HepG2 (cell line): ENCODE results near the gene TSPAN2. TPM values are rescaled to one million over a fixed set of nuclear protein-coding genes. Genes with fewer than 3 reads are reported as not detected.

Experiments
- ADNP ChIP-seq: sonication (generic); formaldehyde crosslinking; IDR thresholded peaks from 2 replicates; pipeline ENCODE4 v1.4.0; 2020; ENCODE audit warnings: missing genetic modification reagents
- NR2F1 ChIP-seq, 2 experiments: fragments of 450-650 bp in 1 of 2; formaldehyde crosslinking in 1 of 2; IDR thresholded peaks; 2 replicates each; pipeline versions ENCODE4 v1.5.0 to v1.6.1; 2016 to 2020; ENCODE audit warnings: mild to moderate bottlenecking in 1 of 2, missing compliant biosample characterization in 1 of 2, missing genetic modification reagents in 1 of 2, moderate library complexity in 1 of 2
- NR3C1 ChIP-seq: sonication (generic); formaldehyde crosslinking; IDR thresholded peaks from 2 replicates; pipeline ENCODE4 v1.4.0; 2020; ENCODE audit warnings: missing genetic modification reagents
- RXRA ChIP-seq: sonication (generic); formaldehyde crosslinking; IDR thresholded peaks from 2 replicates; pipeline ENCODE4 v1.5.1; 2020; ENCODE audit warnings: missing genetic modification reagents
- SSRP1 ChIP-seq: IDR thresholded peaks from 2 replicates; pipeline ENCODE4 v1.6.1; 2016; ENCODE audit warnings: control low read depth
- ZNF496 ChIP-seq: sonication (generic); formaldehyde crosslinking; IDR thresholded peaks from 2 replicates; pipeline ENCODE4 v1.8.1; 2023; ENCODE audit warnings: mild to moderate bottlenecking, moderate library complexity, missing genetic modification reagents; ENCODE audit not compliant: insufficient replicate concordance
- ZNF589 ChIP-seq: sonication (generic); formaldehyde crosslinking; conservative IDR thresholded peaks from 2 replicates; pipeline ENCODE4 v1.8.0; 2022; ENCODE audit warnings: mild to moderate bottlenecking, moderate library complexity, missing genetic modification reagents
- polyA plus RNA-seq, 8 experiments: library from polyadenylated mRNA; depleted of rRNA in 3 of 8; stranded (reverse) in 7 of 8; unstranded in 1 of 8; fragments of >200 nt; fragmentation: Illumina TruSeq in 4 of 8; extraction: Trizol in 4 of 8; gene quantifications; 2 replicates each; pipeline versions ENCODE4 v1.2.1 to v1.2.3, GENCODE V29; 2011 to 2016; ENCODE audit warnings: low read depth in 4 of 8, missing spikeins in 1 of 8, mixed read lengths in 1 of 8; ENCODE audit not compliant: insufficient read depth in 1 of 8
- total RNA-seq, 5 experiments: library from RNA; depleted of rRNA; stranded (reverse); fragments of >200 nt; fragmentation: Illumina TruSeq; extraction: Trizol; gene quantifications; 2 replicates each; pipeline ENCODE4 v1.2.3, GENCODE V29; 2016; ENCODE audit warnings: low read depth in 1 of 5
- TF ChIP-seq, protein P1 (sequence below), 2 experiments: sonication (generic) in 1 of 2; formaldehyde crosslinking in 1 of 2; IDR thresholded peaks; 2 replicates each; pipeline versions ENCODE4 v1.4.0 to v1.6.1; 2016 to 2020; ENCODE audit warnings: borderline replicate concordance in 1 of 2, low read depth in 1 of 2, mild to moderate bottlenecking in 1 of 2, missing genetic modification reagents in 1 of 2
- TF ChIP-seq, protein P2 (sequence below): sonication (generic); formaldehyde crosslinking; IDR thresholded peaks from 2 replicates; pipeline ENCODE4 v1.4.0; 2020; ENCODE audit warnings: missing genetic modification reagents

TSPAN2 gene
- total and polyA plus RNA-seq, 2 of the 13 experiments (the other 11 are each of a cell fraction or from before 2014, with no cell fraction given), result not detected

DNA sequence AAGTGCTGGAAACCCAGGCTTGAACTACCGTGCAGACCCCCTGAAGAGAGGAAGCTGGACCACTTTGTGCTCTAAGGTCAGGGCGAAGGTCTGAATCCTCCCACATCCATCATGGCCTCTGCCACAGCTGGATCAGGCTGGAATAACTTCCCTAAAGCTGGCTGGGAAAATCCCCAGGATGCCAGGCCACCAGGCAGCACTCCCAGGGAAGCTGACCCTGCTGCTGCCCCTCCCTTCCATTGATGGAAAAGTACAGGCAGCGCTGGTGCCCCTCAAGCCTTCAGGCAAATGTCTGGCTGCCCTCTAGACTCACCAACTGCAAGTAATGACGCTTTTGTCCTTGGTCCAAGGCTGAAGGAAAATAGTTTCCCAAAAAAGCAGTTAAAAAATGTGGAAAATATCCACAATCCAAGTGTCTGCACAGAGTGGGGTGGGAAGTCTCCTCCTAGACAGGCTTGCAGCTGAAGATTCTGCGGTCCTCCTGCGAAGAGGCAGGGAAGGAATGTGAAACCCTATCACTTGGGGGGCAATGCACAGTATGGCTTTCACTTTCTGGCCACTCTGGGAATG, 39.9 kb upstream of the TSPAN2 start (continued):
- no peak for TF ChIP-seq RXRA (CRISPR knock-in tag)
- TF ChIP-seq SSRP1 (CRISPR knock-in tag), result no peak
- TF ChIP-seq ZNF496, result no peak
- TF ChIP-seq NR3C1 (CRISPR knock-in tag), result no peak
- no peak for TF ChIP-seq ZNF589 (CRISPR knock-in tag)
- TF ChIP-seq, protein P1, sequence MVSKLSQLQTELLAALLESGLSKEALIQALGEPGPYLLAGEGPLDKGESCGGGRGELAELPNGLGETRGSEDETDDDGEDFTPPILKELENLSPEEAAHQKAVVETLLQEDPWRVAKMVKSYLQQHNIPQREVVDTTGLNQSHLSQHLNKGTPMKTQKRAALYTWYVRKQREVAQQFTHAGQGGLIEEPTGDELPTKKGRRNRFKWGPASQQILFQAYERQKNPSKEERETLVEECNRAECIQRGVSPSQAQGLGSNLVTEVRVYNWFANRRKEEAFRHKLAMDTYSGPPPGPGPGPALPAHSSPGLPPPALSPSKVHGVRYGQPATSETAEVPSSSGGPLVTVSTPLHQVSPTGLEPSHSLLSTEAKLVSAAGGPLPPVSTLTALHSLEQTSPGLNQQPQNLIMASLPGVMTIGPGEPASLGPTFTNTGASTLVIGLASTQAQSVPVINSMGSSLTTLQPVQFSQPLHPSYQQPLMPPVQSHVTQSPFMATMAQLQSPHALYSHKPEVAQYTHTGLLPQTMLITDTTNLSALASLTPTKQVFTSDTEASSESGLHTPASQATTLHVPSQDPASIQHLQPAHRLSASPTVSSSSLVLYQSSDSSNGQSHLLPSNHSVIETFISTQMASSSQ (IDR thresholded peaks at IDR 0.05; ENCODE audit: low read depth), result no peak
- TF ChIP-seq, protein P1 (CRISPR knock-in tag; IDR thresholded peaks at IDR 0.05; ENCODE audit: borderline replicate concordance), result no peak
- TF ChIP-seq ADNP (CRISPR knock-in tag), result no peak
- no peak for TF ChIP-seq NR2F1 (CRISPR knock-in tag; IDR thresholded peaks at IDR 0.05)
- TF ChIP-seq, protein P2, sequence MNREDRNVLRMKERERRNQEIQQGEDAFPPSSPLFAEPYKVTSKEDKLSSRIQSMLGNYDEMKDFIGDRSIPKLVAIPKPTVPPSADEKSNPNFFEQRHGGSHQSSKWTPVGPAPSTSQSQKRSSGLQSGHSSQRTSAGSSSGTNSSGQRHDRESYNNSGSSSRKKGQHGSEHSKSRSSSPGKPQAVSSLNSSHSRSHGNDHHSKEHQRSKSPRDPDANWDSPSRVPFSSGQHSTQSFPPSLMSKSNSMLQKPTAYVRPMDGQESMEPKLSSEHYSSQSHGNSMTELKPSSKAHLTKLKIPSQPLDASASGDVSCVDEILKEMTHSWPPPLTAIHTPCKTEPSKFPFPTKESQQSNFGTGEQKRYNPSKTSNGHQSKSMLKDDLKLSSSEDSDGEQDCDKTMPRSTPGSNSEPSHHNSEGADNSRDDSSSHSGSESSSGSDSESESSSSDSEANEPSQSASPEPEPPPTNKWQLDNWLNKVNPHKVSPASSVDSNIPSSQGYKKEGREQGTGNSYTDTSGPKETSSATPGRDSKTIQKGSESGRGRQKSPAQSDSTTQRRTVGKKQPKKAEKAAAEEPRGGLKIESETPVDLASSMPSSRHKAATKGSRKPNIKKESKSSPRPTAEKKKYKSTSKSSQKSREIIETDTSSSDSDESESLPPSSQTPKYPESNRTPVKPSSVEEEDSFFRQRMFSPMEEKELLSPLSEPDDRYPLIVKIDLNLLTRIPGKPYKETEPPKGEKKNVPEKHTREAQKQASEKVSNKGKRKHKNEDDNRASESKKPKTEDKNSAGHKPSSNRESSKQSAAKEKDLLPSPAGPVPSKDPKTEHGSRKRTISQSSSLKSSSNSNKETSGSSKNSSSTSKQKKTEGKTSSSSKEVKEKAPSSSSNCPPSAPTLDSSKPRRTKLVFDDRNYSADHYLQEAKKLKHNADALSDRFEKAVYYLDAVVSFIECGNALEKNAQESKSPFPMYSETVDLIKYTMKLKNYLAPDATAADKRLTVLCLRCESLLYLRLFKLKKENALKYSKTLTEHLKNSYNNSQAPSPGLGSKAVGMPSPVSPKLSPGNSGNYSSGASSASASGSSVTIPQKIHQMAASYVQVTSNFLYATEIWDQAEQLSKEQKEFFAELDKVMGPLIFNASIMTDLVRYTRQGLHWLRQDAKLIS (CRISPR knock-in tag), result no peak
